Left ventricle myocardium superior (tissue), 1 donor: Measurements from ENCODE around the gene IREB2. TPM values are rescaled to one million over a fixed set of nuclear protein-coding genes. Genes with fewer than 3 reads are reported as not detected.
"Not testable (repeated sequence)": the region's sequence is repeated elsewhere in the genome, so short reads cannot be mapped to it uniquely, and the experiment has no call there.

ENCODE experiments used
- ATAC-seq: fragments of 200-7000 bp; cut with Tn5 transposase; one replicate; pipeline ENCODE4 v1.9.1; 2020; ENCODE audit warnings: mild to moderate bottlenecking, moderate library complexity
- DNase-seq: peaks from one replicate; pipeline ENCODE4 v3.0.0-alpha.2; 2020
- intact Hi-C: fragments of 100-400 bp; cut with micrococcal nuclease; formaldehyde crosslinking; loops from one replicate; pipeline ENCODE4 v1.11.0; 2022
- total RNA-seq: library from RNA; stranded (reverse); fragmentation: NEBNext Ultra II Directional; extraction: Animal tissue kit (Norgen Biotek cat#: 25700); gene quantifications from one replicate; pipeline ENCODE4 v1.2.1, GENCODE V29; 2021
- donor health status: DM: no; HTN: yes; CAD: no; lungs with severe emphysema.

IREB2 gene
- total RNA-seq, 1 donor from 2014 or later, result 25.2 TPM

- peak; percentile 55 for DNase-seq
- ATAC-seq, result peak; percentile 89
- intact Hi-C loops, result no loop called here
Measured at GRCh38 chr15:78455749-78456148, 17.7 kb downstream of the IREB2 start.

GRCh38 chr15:78456426-78456825 is 18.4 kb downstream of the IREB2 start:
- DNase-seq (no peak), ATAC-seq (peak; percentile 26)
- intact Hi-C loops, result no loop called here

GRCh38 chr15:78457101-78457500 is 19.1 kb downstream of the IREB2 start:
- no peak for DNase-seq
- intact Hi-C loops, result no loop called here
- peak; percentile 34 for ATAC-seq

- intact Hi-C loops, result no loop called here
- no peak for ATAC-seq
- no peak for DNase-seq
Measured at GRCh38 chr15:78460737-78461136, 22.7 kb downstream of the IREB2 start.

- intact Hi-C loops, result no loop called here
- DNase-seq (no peak), ATAC-seq (no peak)
Measured at GRCh38 chr15:78461171-78461888, 23.3 kb downstream of the IREB2 start.

GRCh38 chr15:78469031-78469430 is 31.0 kb downstream of the IREB2 start:
- no peak for ATAC-seq
- intact Hi-C loops, result no loop called here
- DNase-seq, result no peak

GRCh38 chr15:78477295-78477694 is 39.3 kb downstream of the IREB2 start:
- no peak for ATAC-seq
- intact Hi-C loops, result no loop called here
- no peak for DNase-seq

- no peak for ATAC-seq
- intact Hi-C loops, result no loop called here
- no peak for DNase-seq
Measured at GRCh38 chr15:78479650-78480049, 41.6 kb downstream of the IREB2 start.

GRCh38 chr15:78481917-78482316 is 43.9 kb downstream of the IREB2 start:
- no peak for DNase-seq
- ATAC-seq, result no peak
- intact Hi-C loops, result no loop called here

- no peak for ATAC-seq
- no peak for DNase-seq
- intact Hi-C loops, result no loop called here
Measured at GRCh38 chr15:78492872-78493271, 54.9 kb downstream of the IREB2 start.

GRCh38 chr15:78501857-78502256 is 63.8 kb downstream of the IREB2 start:
- no peak for DNase-seq
- intact Hi-C loops, result no loop called here

GRCh38 chr15:78502641-78503040 is 64.6 kb downstream of the IREB2 start:
- DNase-seq (no peak), ATAC-seq (no peak)
- intact Hi-C loops, result no loop called here

More at GRCh38 chr15:78501857-78502256, 63.8 kb downstream of the IREB2 start:
- ATAC-seq, result no peak

- intact Hi-C loops, result no loop called here
- DNase-seq (peak; percentile 91), ATAC-seq (peak; percentile 98)
Measured at GRCh38 chr15:78506971-78507830, 69.2 kb downstream of the IREB2 start, which contains the start of gene HYKK. Gene HYKK (plus strand): TSS chr15:78507577. CDS start chr15:78513089, 5,512 bp downstream.

GRCh38 chr15:78507831-78508160 is 69.8 kb downstream of the IREB2 start:
- peak; percentile 33 for ATAC-seq
- intact Hi-C loops, result no loop called here

GRCh38 chr15:78508272-78508671 is 70.3 kb downstream of the IREB2 start:
- intact Hi-C loops, result no loop called here
- DNase-seq (no peak), ATAC-seq (no peak)

More at GRCh38 chr15:78507831-78508160, 69.8 kb downstream of the IREB2 start:
- DNase-seq, result no peak

- ATAC-seq (no peak), DNase-seq (no peak)
- intact Hi-C loops, result no loop called here
Measured at GRCh38 chr15:78509726-78510312, 71.8 kb downstream of the IREB2 start.

GRCh38 chr15:78520035-78520434 is 82.0 kb downstream of the IREB2 start:
- intact Hi-C loops, ATAC-seq, DNase-seq: not testable (repeated sequence)

- DNase-seq, result no peak
- intact Hi-C loops, result no loop called here
- no peak for ATAC-seq
Measured at GRCh38 chr15:78524230-78524629, 86.2 kb downstream of the IREB2 start.

- DNase-seq (no peak), ATAC-seq (no peak)
- intact Hi-C loops, result no loop called here
Measured at GRCh38 chr15:78527325-78527724, 89.3 kb downstream of the IREB2 start.

GRCh38 chr15:78533331-78533730 is 95.3 kb downstream of the IREB2 start:
- ATAC-seq, result no peak
- DNase-seq, result no peak
- intact Hi-C loops, result no loop called here
